NCI-H1092 (cell line): ENCODE measurements around the gene KRT39.
A peak's percentile ranks its signal among the peaks of the same experiment; 100 is the strongest.
"Not testable (repeated sequence)": the region's sequence is repeated elsewhere in the genome, so short reads cannot be mapped to it uniquely, and the experiment has no call there.

Experiments
- DNase-seq: peaks from one replicate; lab custom pipeline; 2025; lab: John Stamatoyannopoulos, UW

KRT39 gene

DNA sequence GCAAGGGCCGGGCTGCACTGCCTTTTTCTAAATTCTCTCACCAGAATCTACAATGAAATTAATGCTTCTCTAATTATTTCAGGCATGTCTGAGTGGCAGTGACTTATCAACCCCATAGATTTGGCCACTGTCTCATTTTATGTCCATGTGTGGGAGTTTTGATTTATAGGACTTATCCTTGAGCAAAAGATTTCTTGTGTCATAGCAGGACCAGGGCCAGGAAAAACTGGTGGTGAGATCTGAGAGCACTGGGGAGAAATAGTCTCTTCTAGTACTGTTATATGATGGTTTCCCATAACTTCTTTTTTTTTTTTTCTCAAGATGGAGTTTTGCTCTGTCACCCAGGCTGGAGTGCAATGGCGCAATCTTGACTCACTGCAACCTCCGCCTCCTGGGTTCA, 27.8 kb downstream of the KRT39 start:
- no peak for DNase-seq

DNA sequence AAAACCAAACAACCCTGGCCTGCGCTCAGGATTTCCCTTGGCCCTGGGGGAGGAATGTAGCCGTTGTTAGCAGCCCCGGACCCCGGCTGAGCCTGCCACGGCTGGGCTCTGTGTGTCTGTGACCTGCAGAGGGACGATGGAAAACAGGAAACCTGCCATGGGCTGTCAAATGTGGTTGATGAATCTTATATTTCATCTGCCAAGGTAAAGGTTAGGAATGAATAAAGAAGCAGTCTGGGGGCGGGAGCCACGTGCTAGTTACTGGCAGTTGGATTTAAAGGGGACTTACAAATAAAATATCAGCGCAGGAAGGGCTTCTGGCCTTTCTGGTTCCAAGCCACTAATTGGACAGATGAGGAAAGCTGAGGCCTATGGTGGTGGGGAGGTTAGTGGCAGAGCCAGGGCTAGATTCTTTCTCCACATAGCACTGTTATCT, 29.3 kb downstream of the KRT39 start, which contains the start of gene KRT23:
Gene KRT23 (minus strand): TSS at position 263 of the 436 bp plus-strand sequence. CDS start 1,043 bp downstream, outside the sequence.
- no peak for DNase-seq

DNA sequence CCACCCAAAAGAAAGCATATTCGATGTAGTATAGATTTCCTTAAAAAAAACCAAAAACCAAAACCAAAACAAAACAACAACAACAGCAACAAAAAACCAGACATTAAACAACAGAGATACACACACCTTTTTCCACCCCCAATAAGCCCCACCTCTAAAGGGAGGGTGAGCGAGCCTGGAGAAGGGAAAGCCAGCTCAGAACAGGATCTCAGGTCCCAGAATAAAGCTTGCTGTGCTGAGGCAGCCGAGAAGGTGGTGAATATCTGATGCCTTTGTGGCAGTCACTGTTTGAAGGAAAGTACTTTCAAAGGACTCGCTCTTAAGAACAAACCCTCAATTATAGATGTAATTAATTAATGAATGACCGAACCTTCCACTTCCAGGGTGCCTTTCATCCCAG, 29.8 kb downstream of the KRT39 start:
- no peak for DNase-seq

DNA sequence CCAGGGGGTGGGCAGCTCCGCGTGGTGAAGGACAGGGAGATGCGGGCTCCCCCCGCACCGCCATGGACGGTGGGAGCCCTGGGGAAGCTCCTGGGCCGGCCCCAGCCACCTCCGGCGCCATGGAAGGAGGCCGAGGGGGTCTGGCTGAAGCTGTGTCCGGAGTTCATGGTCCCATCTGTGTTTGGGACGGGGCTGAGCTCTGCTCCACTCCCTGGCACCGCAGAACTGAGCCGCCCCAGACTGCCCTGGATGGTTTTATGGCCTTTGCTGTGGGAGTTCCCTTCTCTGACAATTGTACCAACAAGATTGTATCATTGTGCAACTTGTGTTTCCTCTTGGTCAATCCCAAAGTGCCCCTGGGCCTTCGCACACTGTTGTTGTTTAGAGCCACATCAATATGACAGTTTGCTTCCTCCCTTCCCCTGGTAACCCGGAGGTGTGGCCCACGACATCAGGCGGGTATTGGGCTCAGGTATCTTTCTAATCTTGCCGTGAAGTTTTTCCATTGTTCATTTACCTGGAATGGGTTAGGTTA, 30.2 kb downstream of the KRT39 start:
- DNase-seq: no peak

DNA sequence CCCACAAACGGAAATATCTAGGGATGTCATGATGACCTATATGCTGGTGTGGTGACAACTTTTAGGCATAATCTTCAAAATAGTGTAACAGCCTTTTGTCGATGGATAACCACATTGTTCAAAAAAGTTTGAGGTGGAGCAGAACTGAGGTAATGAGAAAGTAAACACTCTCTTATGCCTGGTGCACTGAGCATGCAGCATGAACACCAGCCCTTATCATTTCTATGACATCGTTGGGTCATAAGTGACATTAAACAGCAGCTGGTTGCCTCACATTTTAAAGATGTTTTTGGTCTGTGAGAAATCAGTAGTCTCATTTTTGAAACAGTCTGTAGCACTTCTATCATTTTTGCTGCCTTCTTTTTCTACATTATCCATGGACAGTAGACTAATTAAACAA, 31.1 kb downstream of the KRT39 start:
- no peak for DNase-seq

DNA sequence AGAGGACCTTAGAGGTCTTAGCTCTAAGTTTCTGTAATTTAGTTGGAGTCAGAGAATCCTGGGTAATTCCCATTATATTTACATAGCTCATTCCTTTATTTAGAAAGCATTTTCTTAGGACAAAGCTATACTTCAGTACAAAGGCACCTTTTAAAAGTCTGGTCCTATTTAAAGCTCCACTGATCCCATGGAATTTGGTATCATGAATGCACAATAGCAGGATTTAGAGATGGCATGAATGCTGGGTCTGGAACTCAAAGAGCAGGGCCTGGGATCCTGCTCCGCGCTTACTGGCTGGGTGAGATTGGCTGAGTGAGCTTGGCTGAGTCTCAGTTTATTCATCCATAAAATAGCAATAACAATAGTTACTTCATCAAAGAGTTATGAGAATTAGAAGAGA, 34.1 kb downstream of the KRT39 start:
- DNase-seq: no peak

DNA sequence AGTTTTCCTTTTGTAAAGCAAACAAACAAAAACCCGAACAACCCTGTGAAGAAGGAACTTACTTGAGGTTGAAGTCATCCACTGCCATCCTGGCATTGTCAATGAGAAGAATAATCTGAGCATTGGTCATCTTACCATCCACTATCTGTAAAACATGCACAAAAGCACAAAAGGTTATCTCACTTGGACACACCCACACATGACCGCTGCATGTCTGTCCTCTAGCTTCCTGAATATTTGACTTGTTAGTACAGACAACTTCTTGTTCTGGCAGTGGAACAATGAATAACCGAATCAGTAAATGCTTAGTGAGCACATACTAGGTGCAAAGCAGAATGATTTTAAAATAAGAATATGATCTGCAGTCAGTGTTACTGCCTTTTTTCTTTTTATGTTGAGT, 35.4 kb downstream of the KRT39 start:
- no peak for DNase-seq

DNA sequence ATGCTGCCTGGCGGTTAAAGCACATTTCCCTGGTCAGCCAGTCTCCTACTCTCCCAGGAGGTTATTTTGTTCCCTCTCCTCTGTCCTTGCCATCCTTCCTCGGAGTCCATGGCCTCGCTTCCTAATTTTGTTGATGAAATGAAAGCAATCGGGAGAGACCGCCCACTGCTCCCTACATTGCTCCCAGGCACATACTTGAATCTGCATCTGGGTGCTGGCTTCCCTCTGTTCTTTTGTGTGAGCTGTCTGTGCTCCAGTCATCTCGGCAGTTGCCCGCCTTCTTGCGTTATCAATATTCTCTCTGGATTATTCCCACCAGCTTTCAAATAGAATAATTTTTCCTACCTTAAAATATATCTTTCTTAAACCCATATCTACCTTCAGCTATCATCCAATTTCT, 40.4 kb downstream of the KRT39 start:
- DNase-seq: no peak

DNA sequence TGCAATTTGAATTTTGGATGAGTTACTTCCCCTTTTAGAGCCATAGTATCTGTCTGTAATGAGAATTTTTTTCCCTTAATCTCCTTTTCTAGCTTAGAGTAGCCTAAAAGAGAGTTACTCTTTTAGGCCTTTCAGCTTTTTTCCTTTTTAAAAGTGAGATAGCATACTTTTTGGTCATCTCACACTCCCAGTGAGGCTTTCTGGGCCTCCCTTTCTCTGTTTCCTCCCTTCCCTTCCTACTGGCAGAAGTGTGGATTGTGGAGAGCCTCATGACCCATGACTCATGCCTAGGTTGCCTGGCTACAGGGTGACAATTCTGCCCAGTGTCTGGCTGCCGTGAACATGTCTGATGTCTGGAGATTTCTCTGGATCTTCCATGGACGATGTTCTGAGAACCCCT, 44.5 kb downstream of the KRT39 start:
- DNase-seq: no peak

DNA sequence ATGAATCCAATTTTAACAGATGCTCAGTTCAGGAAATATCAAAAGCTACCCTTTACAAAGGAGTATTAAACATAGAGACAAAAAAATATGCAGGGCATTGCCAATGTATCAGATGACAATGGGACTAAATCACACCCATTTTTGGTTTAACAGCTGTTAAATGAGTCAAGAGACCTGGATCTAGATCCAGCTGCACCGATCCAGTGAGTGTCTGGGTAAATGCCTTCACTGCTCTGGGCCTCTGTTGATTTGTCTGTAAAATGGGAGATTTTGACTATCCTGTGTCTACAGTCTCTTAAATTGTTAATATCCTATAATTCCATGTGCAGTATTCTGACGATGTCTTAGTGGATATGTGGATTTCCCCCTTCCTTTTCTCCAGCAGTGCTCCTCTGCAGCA, 45.7 kb downstream of the KRT39 start:
- no peak for DNase-seq

DNA sequence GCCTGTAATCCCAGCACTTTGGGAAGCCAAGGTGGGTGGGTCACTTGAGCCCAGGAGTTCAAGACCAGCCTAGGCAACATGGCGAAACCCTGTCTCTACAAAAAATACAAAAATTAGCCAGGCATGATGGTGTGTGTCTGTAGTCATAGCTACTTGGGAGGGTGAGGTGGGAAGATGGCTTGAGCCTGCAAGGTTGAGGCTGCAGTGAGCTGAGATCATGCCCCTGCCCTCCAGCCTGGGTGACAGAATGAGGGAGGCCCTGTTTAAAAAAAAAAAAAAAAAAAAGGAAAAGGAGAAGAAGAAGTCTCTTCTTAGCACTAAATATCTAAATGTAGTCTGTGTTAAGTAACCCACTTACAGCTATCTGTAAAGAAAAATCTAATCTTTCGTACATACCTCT, 49.6 kb downstream of the KRT39 start:
- not testable (repeated sequence) for DNase-seq

DNA sequence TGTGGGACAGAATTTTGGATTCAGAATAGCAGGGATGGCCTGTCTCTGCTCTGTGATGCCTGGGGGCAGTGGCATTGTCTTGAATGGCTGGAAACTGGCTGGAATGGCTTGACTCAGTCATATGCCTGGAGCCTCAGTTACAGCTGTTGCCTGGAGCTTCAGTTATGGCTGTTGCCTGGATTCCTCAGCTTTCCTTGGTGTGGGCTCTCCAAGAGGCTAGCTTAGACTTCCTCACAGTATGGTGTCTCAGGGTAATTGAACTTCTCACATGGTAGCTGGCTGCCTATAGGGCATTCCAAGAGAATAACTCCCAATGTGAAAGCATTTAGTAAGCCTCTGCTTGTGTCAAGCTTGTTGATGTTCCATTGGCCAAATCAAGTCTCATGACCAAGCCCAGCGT, 50.4 kb downstream of the KRT39 start:
- no peak for DNase-seq

DNA sequence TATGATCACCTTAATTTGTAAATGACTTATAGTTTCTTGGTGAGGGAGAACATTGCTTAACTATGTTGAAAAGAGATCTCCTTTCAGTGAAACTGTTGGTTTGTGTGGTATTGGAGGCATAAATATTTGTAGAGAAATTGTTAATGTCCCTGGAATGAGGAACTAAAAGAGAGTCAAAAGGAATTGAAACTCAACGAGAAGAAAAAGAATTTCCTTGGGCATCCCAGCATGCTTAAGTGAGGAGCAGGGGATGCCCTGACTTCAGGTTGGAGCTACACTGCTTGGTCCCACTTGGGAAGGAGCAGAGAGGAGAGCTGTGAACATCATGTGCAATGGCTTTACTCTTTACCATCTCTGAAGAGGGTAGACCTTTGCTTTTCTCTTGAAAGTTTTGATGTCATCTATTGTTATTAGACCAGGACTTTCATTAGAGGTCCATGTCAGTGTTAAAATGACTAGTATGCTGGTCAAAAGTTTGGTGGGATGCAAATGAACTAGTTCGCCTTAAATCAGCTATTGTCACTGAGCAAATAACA, 51.0 kb downstream of the KRT39 start:
- DNase-seq: no peak

DNA sequence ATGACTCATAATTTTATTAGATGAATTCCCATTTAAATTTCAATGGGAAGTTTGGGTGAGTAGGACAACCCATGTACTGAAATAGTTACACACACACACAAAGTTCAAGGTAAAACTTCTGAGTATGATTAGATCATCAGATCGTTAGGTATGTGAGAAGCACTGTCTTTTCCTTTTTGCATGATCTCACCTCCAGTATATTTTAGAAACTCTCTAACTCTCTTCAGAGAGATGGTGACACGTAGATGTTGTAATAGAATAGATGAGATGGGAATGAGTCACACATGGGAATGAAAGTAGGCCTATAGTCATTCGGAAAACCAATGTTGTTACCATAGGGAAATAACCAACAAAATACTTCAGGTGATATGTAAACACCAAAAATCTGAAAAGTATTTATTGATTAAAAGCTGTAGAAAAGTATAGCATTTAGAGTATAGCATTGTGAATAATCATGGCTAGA, 51.5 kb downstream of the KRT39 start:
- DNase-seq: no peak

DNA sequence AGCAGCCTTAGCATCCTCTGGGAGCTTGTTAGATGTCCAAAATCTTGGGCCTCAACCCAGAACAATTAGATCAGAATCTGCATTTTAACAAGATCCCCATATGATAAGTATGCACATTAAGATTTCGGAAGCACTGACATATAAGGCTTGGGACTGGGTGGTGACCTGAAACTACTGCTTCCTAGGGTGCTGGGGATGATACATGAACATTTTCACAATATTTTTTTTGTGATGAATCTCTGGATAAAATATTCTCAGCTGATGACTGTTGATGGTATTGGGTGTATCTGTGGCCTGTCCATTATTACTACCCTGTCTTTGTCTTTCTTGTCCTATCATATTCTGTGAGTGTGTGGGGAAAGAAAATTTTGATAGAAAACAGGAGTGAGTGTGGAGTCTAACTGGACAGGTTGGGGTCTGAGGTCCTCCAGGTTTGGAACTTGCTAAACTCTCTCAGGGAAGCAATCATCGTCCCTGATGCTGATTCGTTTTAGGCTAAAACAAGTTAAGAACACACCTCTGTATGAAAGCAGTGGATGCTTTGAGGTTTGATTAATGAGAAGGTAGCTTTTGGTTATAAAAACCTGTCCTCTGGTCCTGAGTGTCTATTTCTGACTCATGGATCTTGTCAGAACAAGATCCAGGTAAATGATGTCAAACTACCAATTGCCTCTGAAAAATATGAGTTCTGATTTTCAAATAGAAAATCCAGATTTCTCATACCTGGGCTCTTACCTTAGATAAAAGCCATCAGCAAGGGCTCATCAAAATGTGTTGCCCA, 52.5 kb downstream of the KRT39 start:
- DNase-seq: no peak

DNA sequence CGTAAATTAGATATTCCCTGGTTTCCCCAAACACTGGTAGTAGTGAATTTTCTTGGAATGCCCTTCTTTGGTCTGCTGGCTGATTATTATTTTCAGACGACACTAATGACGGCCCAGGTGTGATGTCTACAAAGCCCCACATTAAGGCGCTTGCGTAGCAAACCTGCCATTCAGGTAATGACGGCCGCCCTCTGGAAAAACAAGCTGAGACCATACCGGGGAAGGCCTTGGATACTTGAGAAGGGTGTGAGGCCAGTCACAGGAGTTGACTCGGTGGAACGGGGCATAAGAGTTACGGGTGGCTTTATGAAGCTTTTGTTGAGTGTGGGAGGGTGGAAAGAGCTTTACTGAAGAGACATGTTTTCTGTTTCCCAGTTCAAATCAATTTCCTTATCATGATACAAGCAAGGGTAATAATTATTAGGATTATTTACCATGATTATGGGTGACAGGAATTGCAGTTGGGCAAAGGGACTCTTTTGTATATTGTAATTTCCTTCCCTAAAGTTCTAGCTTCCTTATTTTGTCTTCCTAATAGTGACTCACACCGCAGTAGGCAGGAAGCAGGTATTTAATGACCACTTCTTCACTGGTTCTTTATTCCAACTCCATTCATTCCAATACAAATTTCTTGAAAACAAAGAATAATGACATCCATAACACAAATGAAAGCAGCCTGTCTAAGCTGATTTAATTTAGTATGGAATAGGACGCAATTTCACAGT, 54.1 kb downstream of the KRT39 start:
- no peak for DNase-seq

DNA sequence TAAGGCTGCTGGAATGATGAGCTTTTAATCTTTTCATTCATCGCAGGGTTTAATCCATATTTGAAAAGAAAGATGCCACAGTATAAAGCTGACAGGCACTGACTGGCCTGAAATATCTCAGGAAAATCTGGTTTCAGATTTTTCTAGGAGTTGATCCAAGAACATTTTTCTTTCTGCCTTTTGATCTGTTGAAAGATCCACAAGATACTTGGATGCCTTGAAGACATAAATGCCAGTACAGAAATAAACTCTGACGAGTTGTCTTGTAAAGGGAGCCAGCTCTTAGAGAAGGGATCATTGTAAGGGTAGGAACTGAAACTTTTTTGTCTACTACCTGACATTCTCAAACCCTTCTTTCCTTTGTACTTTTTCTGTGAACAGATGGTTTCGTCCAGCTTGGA, 56.3 kb downstream of the KRT39 start:
- DNase-seq: no peak

DNA sequence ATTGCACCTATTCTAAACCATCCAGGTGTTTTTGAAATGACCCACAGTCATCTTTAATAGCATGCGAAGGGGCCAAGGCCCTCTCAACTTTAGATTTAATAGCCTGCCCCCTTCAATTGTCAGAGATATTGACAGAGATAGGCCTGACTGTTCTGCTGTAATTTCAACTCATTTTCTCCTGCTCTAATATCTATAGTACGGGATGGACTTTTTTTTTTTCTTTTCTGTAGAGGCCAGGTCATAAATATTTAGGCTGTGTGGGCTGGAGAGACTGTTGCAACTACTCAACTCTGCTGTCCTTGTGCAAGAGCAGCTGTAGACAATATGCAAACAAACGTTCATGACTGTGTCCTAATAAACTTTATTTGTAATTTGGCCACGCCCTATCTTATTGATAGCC, 57.0 kb downstream of the KRT39 start:
- no peak for DNase-seq

DNA sequence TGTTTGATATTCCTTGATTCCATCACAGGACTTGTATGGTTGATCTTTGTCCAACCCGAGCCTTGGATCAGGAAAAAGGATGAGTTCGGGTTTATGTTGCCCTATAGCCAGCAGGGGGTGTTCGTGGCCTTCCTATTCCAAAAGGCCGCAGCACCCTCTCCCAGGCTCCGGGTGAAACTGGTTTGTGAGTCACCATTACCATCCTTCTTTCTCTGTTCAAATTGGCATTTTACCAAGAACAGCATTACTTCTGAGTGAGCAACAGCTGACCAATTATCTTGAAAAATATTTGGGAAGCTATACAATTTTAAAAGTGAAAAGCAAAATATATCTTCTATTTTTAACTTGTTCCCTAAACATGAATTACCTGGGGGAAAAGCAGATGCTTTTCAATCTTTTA, 57.4 kb downstream of the KRT39 start:
- DNase-seq: peak; percentile 54
